Spleen (tissue), 11 donors: Measurements from ENCODE around the gene IL20RA. TPM values are rescaled to one million over a fixed set of nuclear protein-coding genes. Genes with fewer than 3 reads are reported as not detected.

Experiments used
- DNase-seq: peaks from one replicate; pipeline ENCODE4 v3.0.0-alpha.2; 2020
- H3K27ac ChIP-seq, 8 donors: fragments of 200-600 bp; sonication (generic) in 7 of 8; 1 replicate in 4 of 8; 2 replicates in 4 of 8; pipeline versions ENCODE4 v1.5.0 to v1.8.0; 2016 to 2021; ENCODE audit warnings: inconsistent platforms in 4 of 8, mild to moderate bottlenecking in 4 of 8, moderate library complexity in 1 of 8
- H3K27me3 ChIP-seq, 7 donors: fragments of 200-600 bp; sonication (generic) in 6 of 7; replicated peaks in 1 of 7; 1 replicate in 4 of 7; 2 replicates in 3 of 7; pipeline versions ENCODE4 v1.5.0 to v1.8.0; 2016 to 2021; ENCODE audit warnings: inconsistent platforms in 3 of 7, mild to moderate bottlenecking in 1 of 7
- H3K36me3 ChIP-seq, 6 donors: fragments of 200-600 bp; sonication (generic) in 5 of 6; 1 replicate in 4 of 6; 2 replicates in 2 of 6; pipeline versions ENCODE4 v1.5.0 to v1.8.0; 2016 to 2021; ENCODE audit warnings: inconsistent platforms in 2 of 6
- H3K4me1 ChIP-seq, 6 donors: fragments of 200-600 bp; sonication (generic) in 5 of 6; 1 replicate in 3 of 6; 2 replicates in 3 of 6; pipeline versions ENCODE4 v1.5.0 to v1.8.0; 2016 to 2021; ENCODE audit warnings: inconsistent platforms in 3 of 6
- H3K4me3 ChIP-seq, 8 donors: fragments of 200-600 bp; sonication (generic) in 7 of 8; 1 replicate in 4 of 8; 2 replicates in 4 of 8; pipeline versions ENCODE4 v1.5.0 to v1.8.0; 2016 to 2021; ENCODE audit warnings: inconsistent platforms in 4 of 8, mild to moderate bottlenecking in 4 of 8, moderate library complexity in 2 of 8
- H3K9me3 ChIP-seq, 8 donors: fragments of 200-600 bp; sonication (generic) in 7 of 8; 1 replicate in 4 of 8; 2 replicates in 4 of 8; pipeline versions ENCODE4 v1.5.0 to v1.8.0; 2016 to 2021; ENCODE audit warnings: inconsistent platforms in 4 of 8
- POLR2A ChIP-seq, 3 donors: fragments of 450-650 bp; IDR thresholded peaks; one replicate each; pipeline ENCODE4 v1.5.1; 2017; ENCODE audit warnings: antibody characterized with exemption in 3 of 3, mild to moderate bottlenecking in 1 of 3
- POLR2AphosphoS5 ChIP-seq, 3 donors: sonication (generic); formaldehyde crosslinking; IDR thresholded peaks; one replicate each; pipeline ENCODE4 v1.5.1; 2017; ENCODE audit warnings: antibody characterized with exemption in 3 of 3
- WGBS, 5 donors: extraction: QIAGEN DNeasy Blood & Tissue Kit in 3 of 5; methylation state at CpG; one replicate each; pipeline versions ENCODE4 v1.1.5 to v1.1.7; 2013 to 2018; 5-methylcytosine and 5-hydroxymethylcytosine counted together
- intact Hi-C: fragments of 100-400 bp; cut with DNase I; formaldehyde crosslinking; loops from one replicate; pipeline ENCODE4 v1.15.0; 2023; ENCODE audit warnings: low total_unique reads
- polyA plus RNA-seq, 3 donors: library from polyadenylated mRNA; stranded (reverse); fragments of 200-250 nt; gene quantifications; one replicate each; pipeline ENCODE4 v1.2.1, GENCODE V29; 2013
- total RNA-seq, 7 donors: library from RNA; depleted of rRNA in 3 of 7; stranded (reverse); fragments of >200 nt in 3 of 7; fragmentation: NEBNext Ultra II Directional in 4 of 7; extraction: Animal tissue kit (Norgen Biotek cat#: 25700) in 4 of 7; gene quantifications; one replicate each; pipeline versions ENCODE4 v1.1.0 to v1.2.1, GENCODE V29; 2016 to 2021
- TF ChIP-seq, protein P1 (sequence below), 11 experiments: fragments of 200-600 bp in 7 of 11; fragments of 450-650 bp in 4 of 11; sonication (generic) in 4 of 11; IDR thresholded peaks in 8 of 11; conservative IDR thresholded peaks in 3 of 11; 1 replicate in 7 of 11; 2 replicates in 4 of 11; pipeline versions ENCODE4 v1.4.0 to v1.8.0; 2016 to 2021; ENCODE audit warnings: antibody characterized with exemption in 11 of 11, inconsistent platforms in 4 of 11, mild to moderate bottlenecking in 1 of 11
- donor health status: healthy with polysubstance abuse.
- donor health status: DM: no; HTN: no; CAD: no; lungs with moderate emphysema.
- donor health status: DM: no; HTN: no; CAD: no.
- donor health status: Bipolar disorder and iron deficiency.
- donor health status: healthy.
- donor health status: DM: no; HTN: no; CAD: no.
- donor health status: DM: yes; HTN: yes; CAD: no.

The IL20RA gene
- total and polyA plus RNA-seq, 10 donors, result 0.03 TPM; not detected in 9

DNA sequence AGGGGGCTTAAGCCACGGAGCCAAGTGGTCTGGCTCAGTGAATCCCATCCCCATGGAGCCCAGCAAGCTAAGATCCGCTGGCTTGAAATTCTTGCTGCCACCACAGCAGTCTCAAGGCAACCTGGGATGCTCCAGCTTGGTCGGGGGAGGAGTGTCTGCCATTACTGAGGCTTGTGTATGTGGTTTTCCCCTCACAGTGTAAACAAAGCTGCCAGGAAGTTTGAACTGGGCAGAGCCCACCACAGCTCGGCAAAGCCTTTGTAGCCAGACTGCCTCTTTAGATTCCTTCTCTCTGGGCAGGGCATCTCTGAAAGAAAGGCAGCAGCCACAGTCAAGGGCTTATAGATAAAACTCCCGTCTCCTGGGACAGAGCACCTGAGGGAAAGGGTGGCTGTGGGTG is 25.5 kb upstream of the IL20RA start:
- no peak for TF ChIP-seq POLR2AphosphoS5 (IDR thresholded peaks at IDR 0.05)
- TF ChIP-seq, protein P1, sequence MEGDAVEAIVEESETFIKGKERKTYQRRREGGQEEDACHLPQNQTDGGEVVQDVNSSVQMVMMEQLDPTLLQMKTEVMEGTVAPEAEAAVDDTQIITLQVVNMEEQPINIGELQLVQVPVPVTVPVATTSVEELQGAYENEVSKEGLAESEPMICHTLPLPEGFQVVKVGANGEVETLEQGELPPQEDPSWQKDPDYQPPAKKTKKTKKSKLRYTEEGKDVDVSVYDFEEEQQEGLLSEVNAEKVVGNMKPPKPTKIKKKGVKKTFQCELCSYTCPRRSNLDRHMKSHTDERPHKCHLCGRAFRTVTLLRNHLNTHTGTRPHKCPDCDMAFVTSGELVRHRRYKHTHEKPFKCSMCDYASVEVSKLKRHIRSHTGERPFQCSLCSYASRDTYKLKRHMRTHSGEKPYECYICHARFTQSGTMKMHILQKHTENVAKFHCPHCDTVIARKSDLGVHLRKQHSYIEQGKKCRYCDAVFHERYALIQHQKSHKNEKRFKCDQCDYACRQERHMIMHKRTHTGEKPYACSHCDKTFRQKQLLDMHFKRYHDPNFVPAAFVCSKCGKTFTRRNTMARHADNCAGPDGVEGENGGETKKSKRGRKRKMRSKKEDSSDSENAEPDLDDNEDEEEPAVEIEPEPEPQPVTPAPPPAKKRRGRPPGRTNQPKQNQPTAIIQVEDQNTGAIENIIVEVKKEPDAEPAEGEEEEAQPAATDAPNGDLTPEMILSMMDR (IDR thresholded peaks at IDR 0.05 in 8 of 11, conservative IDR thresholded peaks at IDR 0.05 in 3 of 11), result no peak
- no peak for TF ChIP-seq POLR2A (IDR thresholded peaks at IDR 0.05)
- Histone ChIP-seq H3K27me3 (peaks cover 0 to 25% (median 6%) of the 10 kb centered on the region in 7 donors), H3K9me3 (peaks cover 0 to 6% (median 5%) of the 10 kb centered on the region in 8 donors), H3K36me3 (no peaks in the 10 kb centered on the region), H3K4me3 (no peak overlapping the region), H3K4me1 (no peaks in the 10 kb centered on the region), H3K27ac (no peak overlapping the region)
- DNase-seq, result no peak
- 48 to 80% (median 51%) methylated on average over 3 to 5 of the region's 5 CpGs for WGBS, 5 donors
- intact Hi-C loops, result no loop called here

- H3K27me3 ChIP-seq, result peaks cover 0 to 25% (median 6%) of the 10 kb centered on the region in 7 donors
- no peak for DNase-seq
- no peaks in the 10 kb centered on the region for H3K36me3 ChIP-seq
- no peak overlapping the region for H3K27ac ChIP-seq
- 67 to 74% (median 72%) methylated on average over 2 of the region's 2 CpGs for whole genome bisulfite sequencing, 5 donors
- intact Hi-C loops, result no loop called here
- no peak for TF ChIP-seq POLR2AphosphoS5 (IDR thresholded peaks at IDR 0.05)
- TF ChIP-seq, protein P1 (IDR thresholded peaks at IDR 0.05 in 8 of 11, conservative IDR thresholded peaks at IDR 0.05 in 3 of 11), result no peak
- TF ChIP-seq POLR2A (IDR thresholded peaks at IDR 0.05), result no peak
- H3K4me1 ChIP-seq, result no peaks in the 10 kb centered on the region
- H3K9me3 ChIP-seq, result peaks cover 0 to 5% (median 0%) of the 10 kb centered on the region in 8 donors
- no peak overlapping the region for H3K4me3 ChIP-seq
Observed at GRCh38 chr6:137067399-137067798, 22.6 kb upstream of the IL20RA start.

- H3K27ac ChIP-seq, result no peak overlapping the region
- WGBS, 5 donors, result 90 to 96% (median 94%) methylated on average over 3 of the region's 3 CpGs
- DNase-seq, result no peak
- no peaks in the 10 kb centered on the region for H3K36me3 ChIP-seq
- no peak for TF ChIP-seq POLR2AphosphoS5 (IDR thresholded peaks at IDR 0.05)
- TF ChIP-seq, protein P1 (IDR thresholded peaks at IDR 0.05 in 8 of 11, conservative IDR thresholded peaks at IDR 0.05 in 3 of 11), result no peak
- TF ChIP-seq POLR2A (IDR thresholded peaks at IDR 0.05), result no peak
- intact Hi-C loops, result no loop called here
- peaks cover 0 to 12% (median 0%) of the 10 kb centered on the region in 7 donors for H3K27me3 ChIP-seq
- H3K4me1 ChIP-seq, result no peaks in the 10 kb centered on the region
- no peaks in the 10 kb centered on the region for H3K9me3 ChIP-seq
- no peak overlapping the region for H3K4me3 ChIP-seq
Observed at GRCh38 chr6:137058037-137058436, 13.3 kb upstream of the IL20RA start.

GRCh38 chr6:137056121-137056880 is 11.5 kb upstream of the IL20RA start:
- H3K27me3 ChIP-seq, result peaks cover 0 to 29% (median 0%) of the 10 kb centered on the region in 7 donors
- intact Hi-C loops, result no loop called here
- no peaks in the 10 kb centered on the region for H3K9me3 ChIP-seq
- WGBS, 5 donors, result 91 to 95% (median 93%) methylated on average over 3 of the region's 3 CpGs
- no peak for TF ChIP-seq POLR2AphosphoS5 (IDR thresholded peaks at IDR 0.05)
- no peak for TF ChIP-seq POLR2A (IDR thresholded peaks at IDR 0.05)
- TF ChIP-seq, protein P1 (IDR thresholded peaks at IDR 0.05 in 8 of 11, conservative IDR thresholded peaks at IDR 0.05 in 3 of 11), result no peak
- no peaks in the 10 kb centered on the region for H3K4me1 ChIP-seq
- no peak overlapping the region for H3K4me3 ChIP-seq
- no peaks in the 10 kb centered on the region for H3K36me3 ChIP-seq
- H3K27ac ChIP-seq, result no peak overlapping the region
- no peak for DNase-seq
